Neural cell (in vitro differentiated cells): ENCODE data around the gene ADK. TPM values are rescaled to one million over a fixed set of nuclear protein-coding genes. Genes with fewer than 3 reads are reported as not detected.

Experiments
- H2AFZ ChIP-seq: fragments of 200-600, 300-800 bp; sonication (generic), shearing (Covaris generic); 2 replicates; pipeline ENCODE4 v1.6.0; 2014; ENCODE audit warnings: low read depth, mild to moderate bottlenecking, antibody characterized with exemption, low read length, moderate library complexity
- H3F3A ChIP-seq: fragments of 200-600 bp; shearing (Covaris generic); 2 replicates; pipeline ENCODE4 v1.6.1; 2016; ENCODE audit warnings: mild to moderate bottlenecking, moderate library complexity, mixed read lengths, antibody characterized with exemption, low read length; ENCODE audit not compliant: insufficient read depth, poor library complexity, severe bottlenecking
- H3K27ac ChIP-seq: fragments of 200-600, 300-800 bp; sonication (generic), shearing (Covaris generic); 2 replicates; pipeline ENCODE4 v1.5.1; 2014; ENCODE audit warnings: mild to moderate bottlenecking, low read length, moderate library complexity
- H3K27me3 ChIP-seq: fragments of 300-800, 200-600 bp; sonication (generic), shearing (Covaris generic); 2 replicates; pipeline ENCODE4 v1.6.0; 2014; ENCODE audit warnings: mild to moderate bottlenecking, low read depth, low read length, moderate library complexity; ENCODE audit not compliant: insufficient read depth
- H3K36me3 ChIP-seq: fragments of 300-800, 200-600 bp; sonication (generic), shearing (Covaris generic); 2 replicates; pipeline ENCODE4 v1.5.1; 2014; ENCODE audit warnings: mild to moderate bottlenecking, antibody characterized with exemption, low read length, moderate library complexity; ENCODE audit not compliant: insufficient read depth
- H3K4me2 ChIP-seq: fragments of 300-800, 200-600 bp; sonication (generic), shearing (Covaris generic); 2 replicates; pipeline ENCODE4 v1.6.0; 2014; ENCODE audit warnings: mild to moderate bottlenecking, low read length
- H3K4me3 ChIP-seq: fragments of 300-800, 200-600 bp; sonication (generic), shearing (Covaris generic); 2 replicates; pipeline ENCODE4 v1.5.1; 2014; ENCODE audit warnings: mild to moderate bottlenecking, low read length, moderate library complexity
- H3K79me2 ChIP-seq: fragments of 200-600 bp; shearing (Covaris generic); replicated peaks from 2 replicates; pipeline ENCODE4 v1.6.0; 2014; ENCODE audit warnings: mild to moderate bottlenecking, low read length, moderate library complexity; ENCODE audit not compliant: insufficient read depth
- H3K9ac ChIP-seq: fragments of 300-800, 200-600 bp; sonication (generic), shearing (Covaris generic); 2 replicates; pipeline ENCODE4 v1.6.1; 2016; ENCODE audit warnings: mild to moderate bottlenecking, low read length, mixed read lengths
- H3K9me2 ChIP-seq: fragments of 200-600 bp; shearing (Covaris generic); 2 replicates; pipeline ENCODE4 v1.6.1; 2016; ENCODE audit warnings: mild to moderate bottlenecking, low read length, mixed read lengths; ENCODE audit not compliant: insufficient read depth
- H3K9me3 ChIP-seq: fragments of 200-600, 300-800 bp; sonication (generic), shearing (Covaris generic); 2 replicates; pipeline ENCODE4 v1.6.1; 2016; ENCODE audit warnings: mild to moderate bottlenecking, mixed run types, low read length, moderate library complexity, mixed read lengths
- H4K20me1 ChIP-seq: fragments of 200-600 bp; shearing (Covaris generic); 2 replicates; pipeline ENCODE4 v1.6.1; 2016; ENCODE audit warnings: mild to moderate bottlenecking, mixed run types; ENCODE audit not compliant: insufficient read depth
- CTCF ChIP-seq: fragments of 450-650 bp; IDR thresholded peaks from 2 replicates; pipeline ENCODE4 v1.5.1; 2014; ENCODE audit warnings: antibody characterized with exemption, mild to moderate bottlenecking, moderate library complexity; ENCODE audit not compliant: poor library complexity, severe bottlenecking
- EP300 ChIP-seq: fragments of 450-650 bp; conservative IDR thresholded peaks from 2 replicates; pipeline ENCODE4 v1.6.1; 2014; ENCODE audit warnings: antibody characterized with exemption, mild to moderate bottlenecking, moderate library complexity; ENCODE audit not compliant: poor library complexity, severe bottlenecking
- EZH2 ChIP-seq: fragments of 200-600, 300-800 bp; shearing (Covaris generic), sonication (generic); IDR thresholded peaks from 2 replicates; pipeline ENCODE4 v1.6.1; 2014; ENCODE audit warnings: antibody characterized with exemption, low read length, borderline replicate concordance, mild to moderate bottlenecking; ENCODE audit not compliant: insufficient read depth, poor library complexity, severe bottlenecking
- MXI1 ChIP-seq: fragments of 450-650 bp; conservative IDR thresholded peaks from 2 replicates; pipeline ENCODE4 v1.6.1; 2014; ENCODE audit warnings: antibody characterized with exemption, mild to moderate bottlenecking; ENCODE audit not compliant: poor library complexity, severe bottlenecking
- POLR2AphosphoS5 ChIP-seq: IDR thresholded peaks from 2 replicates; pipeline ENCODE4 v1.6.1; 2012
- RAD21 ChIP-seq: fragments of 450-650 bp; conservative IDR thresholded peaks from 2 replicates; pipeline ENCODE4 v1.6.1; 2014; ENCODE audit warnings: antibody characterized with exemption, mild to moderate bottlenecking, moderate library complexity
- SMC3 ChIP-seq: fragments of 450-650 bp; conservative IDR thresholded peaks from 2 replicates; pipeline ENCODE4 v1.6.1; 2014; ENCODE audit warnings: antibody characterized with exemption, mild to moderate bottlenecking, moderate library complexity; ENCODE audit not compliant: poor library complexity
- TAF1 ChIP-seq: IDR thresholded peaks from 2 replicates; pipeline ENCODE4 v1.6.1; 2012; ENCODE audit warnings: low read depth
- polyA plus RNA-seq: library from polyadenylated mRNA; depleted of rRNA; stranded (reverse); fragments of >200 nt; gene quantifications from 2 replicates; pipeline ENCODE4 v1.2.3, GENCODE V29; 2014
- TF ChIP-seq, protein P1 (sequence below): IDR thresholded peaks from 2 replicates; pipeline ENCODE4 v1.6.1; 2012; ENCODE audit warnings: borderline replicate concordance

Gene ADK
- polyA plus RNA-seq, 1 donor from 2014 or later: 19.5 TPM

GRCh38 chr10:74587109-74587854, 436.3 kb downstream of the ADK start:
- peaks cover 13% of the 10 kb centered on the region for H3F3A ChIP-seq
- no peak overlapping the region for H3K4me2 ChIP-seq
- no peaks in the 10 kb centered on the region for H4K20me1 ChIP-seq
- H3K4me3 ChIP-seq: no peak overlapping the region
- no peaks in the 10 kb centered on the region for H3K9me2 ChIP-seq
- peak overlapping the region; percentile 2 for H3K9ac ChIP-seq
- H3K9me3 ChIP-seq: no peaks in the 10 kb centered on the region
- no peak overlapping the region for H2AFZ ChIP-seq
- no peaks in the 10 kb centered on the region for H3K36me3 ChIP-seq
- H3K27ac ChIP-seq: peak overlapping the region; percentile 98
- no peaks in the 10 kb centered on the region for H3K79me2 ChIP-seq
- TF ChIP-seq EZH2: no peak
- no peak for TF ChIP-seq CTCF
- no peak for TF ChIP-seq RAD21
- no peak for TF ChIP-seq MXI1
- TF ChIP-seq TAF1: no peak
- no peaks in the 10 kb centered on the region for H3K27me3 ChIP-seq

DNA sequence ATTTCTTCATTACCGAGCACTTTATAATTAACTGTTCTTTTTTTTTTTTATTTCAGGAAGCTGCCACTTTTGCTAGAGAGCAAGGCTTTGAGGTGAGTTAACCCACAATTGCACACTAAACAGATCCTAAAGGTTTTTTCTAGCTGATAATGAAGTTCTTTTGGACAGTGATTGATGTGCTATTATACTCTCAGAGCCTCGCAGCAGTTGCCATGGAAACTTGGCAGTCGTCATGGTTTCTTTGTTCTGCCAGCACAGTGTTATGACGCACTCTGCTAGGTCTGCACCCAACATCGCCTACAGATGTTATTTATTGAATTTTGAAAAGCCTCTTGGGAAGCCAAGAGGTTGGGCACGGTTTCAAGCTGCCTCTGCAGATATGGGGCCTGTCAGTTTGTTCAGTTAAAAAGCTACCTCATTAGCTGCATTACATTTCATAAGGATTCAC, 438.2 kb downstream of the ADK start:
- peak overlapping the region; percentile 54 for H3K4me3 ChIP-seq

More for the DNA sequence above, 438.2 kb downstream of the ADK start:
- TF ChIP-seq POLR2AphosphoS5: peak; percentile 87
- TF ChIP-seq MXI1: peak; percentile 50
- no peak for TF ChIP-seq TAF1
- TF ChIP-seq EP300: peak; percentile 99
- TF ChIP-seq, protein P1, sequence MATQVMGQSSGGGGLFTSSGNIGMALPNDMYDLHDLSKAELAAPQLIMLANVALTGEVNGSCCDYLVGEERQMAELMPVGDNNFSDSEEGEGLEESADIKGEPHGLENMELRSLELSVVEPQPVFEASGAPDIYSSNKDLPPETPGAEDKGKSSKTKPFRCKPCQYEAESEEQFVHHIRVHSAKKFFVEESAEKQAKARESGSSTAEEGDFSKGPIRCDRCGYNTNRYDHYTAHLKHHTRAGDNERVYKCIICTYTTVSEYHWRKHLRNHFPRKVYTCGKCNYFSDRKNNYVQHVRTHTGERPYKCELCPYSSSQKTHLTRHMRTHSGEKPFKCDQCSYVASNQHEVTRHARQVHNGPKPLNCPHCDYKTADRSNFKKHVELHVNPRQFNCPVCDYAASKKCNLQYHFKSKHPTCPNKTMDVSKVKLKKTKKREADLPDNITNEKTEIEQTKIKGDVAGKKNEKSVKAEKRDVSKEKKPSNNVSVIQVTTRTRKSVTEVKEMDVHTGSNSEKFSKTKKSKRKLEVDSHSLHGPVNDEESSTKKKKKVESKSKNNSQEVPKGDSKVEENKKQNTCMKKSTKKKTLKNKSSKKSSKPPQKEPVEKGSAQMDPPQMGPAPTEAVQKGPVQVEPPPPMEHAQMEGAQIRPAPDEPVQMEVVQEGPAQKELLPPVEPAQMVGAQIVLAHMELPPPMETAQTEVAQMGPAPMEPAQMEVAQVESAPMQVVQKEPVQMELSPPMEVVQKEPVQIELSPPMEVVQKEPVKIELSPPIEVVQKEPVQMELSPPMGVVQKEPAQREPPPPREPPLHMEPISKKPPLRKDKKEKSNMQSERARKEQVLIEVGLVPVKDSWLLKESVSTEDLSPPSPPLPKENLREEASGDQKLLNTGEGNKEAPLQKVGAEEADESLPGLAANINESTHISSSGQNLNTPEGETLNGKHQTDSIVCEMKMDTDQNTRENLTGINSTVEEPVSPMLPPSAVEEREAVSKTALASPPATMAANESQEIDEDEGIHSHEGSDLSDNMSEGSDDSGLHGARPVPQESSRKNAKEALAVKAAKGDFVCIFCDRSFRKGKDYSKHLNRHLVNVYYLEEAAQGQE: peak; percentile 92
- TF ChIP-seq SMC3: peak; percentile 49
- TF ChIP-seq RAD21: peak; percentile 59
- no peak for TF ChIP-seq CTCF
- no peak for TF ChIP-seq EZH2
- Histone ChIP-seq H3K9me2 (no peaks in the 10 kb centered on the region), H2AFZ (no peak overlapping the region), H4K20me1 (no peaks in the 10 kb centered on the region), H3K36me3 (no peaks in the 10 kb centered on the region), H3K79me2 (no peaks in the 10 kb centered on the region), H3F3A (peaks cover 10% of the 10 kb centered on the region), H3K27me3 (no peaks in the 10 kb centered on the region), H3K9me3 (no peaks in the 10 kb centered on the region), H3K9ac (peak overlapping the region; percentile 66), H3K27ac (peak overlapping the region; percentile 98), H3K4me2 (peak overlapping the region; percentile 87)
